KMS-11 (cell line): ENCODE results near the gene THRSP.

Experiments used
- H2AFZ ChIP-seq: fragments of 200-600 bp; sonication (generic); 2 replicates; pipeline ENCODE4 v1.6.1; 2016; ENCODE audit warnings: antibody characterized with exemption, mixed run types, low read depth
- H3K27ac ChIP-seq: fragments of 200-600 bp; sonication (generic); 2 replicates; pipeline ENCODE4 v1.6.1; 2016; ENCODE audit warnings: mild to moderate bottlenecking, mixed run types
- H3K27me3 ChIP-seq: fragments of 200-600 bp; sonication (generic); 2 replicates; pipeline ENCODE4 v1.6.1; 2017; ENCODE audit warnings: mild to moderate bottlenecking, low read depth, mixed run types, moderate library complexity; ENCODE audit not compliant: insufficient read depth
- H3K36me3 ChIP-seq: fragments of 200-600 bp; sonication (generic); 2 replicates; pipeline ENCODE4 v1.6.1; 2017; ENCODE audit warnings: mild to moderate bottlenecking, mixed run types; ENCODE audit not compliant: insufficient read depth
- H3K4me1 ChIP-seq: fragments of 200-600 bp; sonication (generic); 2 replicates; pipeline ENCODE4 v1.6.1; 2016; ENCODE audit warnings: mild to moderate bottlenecking, low read depth, mixed run types; ENCODE audit not compliant: poor library complexity, severe bottlenecking
- H3K4me2 ChIP-seq: fragments of 200-600 bp; sonication (generic); 2 replicates; pipeline ENCODE4 v1.7.0; 2016; ENCODE audit warnings: mild to moderate bottlenecking, mixed run types
- H3K4me3 ChIP-seq: fragments of 200-600 bp; sonication (generic); IDR thresholded peaks from 2 replicates; pipeline ENCODE4 v1.6.1; 2017; ENCODE audit warnings: low read depth, low read length, mixed read lengths; ENCODE audit not compliant: insufficient read depth
- H3K79me2 ChIP-seq: fragments of 200-600 bp; sonication (generic); 2 replicates; pipeline ENCODE4 v1.6.1; 2016; ENCODE audit warnings: low read depth, mixed run types; ENCODE audit not compliant: insufficient read depth
- H3K9ac ChIP-seq: fragments of 200-600 bp; sonication (generic); 2 replicates; pipeline ENCODE4 v1.6.1; 2016; ENCODE audit warnings: mild to moderate bottlenecking, mixed run types
- H4K20me1 ChIP-seq: fragments of 200-600 bp; sonication (generic); 2 replicates; pipeline ENCODE4 v1.6.1; 2016; ENCODE audit warnings: mild to moderate bottlenecking, mixed run types; ENCODE audit not compliant: insufficient read depth
- TF ChIP-seq, protein P1 (sequence below): fragments of 200-600 bp; sonication (generic); conservative IDR thresholded peaks from 2 replicates; pipeline ENCODE4 v1.6.1; 2017; ENCODE audit warnings: low read depth, mild to moderate bottlenecking, antibody characterized with exemption, low read length, moderate library complexity, mixed read lengths

Gene THRSP

DNA sequence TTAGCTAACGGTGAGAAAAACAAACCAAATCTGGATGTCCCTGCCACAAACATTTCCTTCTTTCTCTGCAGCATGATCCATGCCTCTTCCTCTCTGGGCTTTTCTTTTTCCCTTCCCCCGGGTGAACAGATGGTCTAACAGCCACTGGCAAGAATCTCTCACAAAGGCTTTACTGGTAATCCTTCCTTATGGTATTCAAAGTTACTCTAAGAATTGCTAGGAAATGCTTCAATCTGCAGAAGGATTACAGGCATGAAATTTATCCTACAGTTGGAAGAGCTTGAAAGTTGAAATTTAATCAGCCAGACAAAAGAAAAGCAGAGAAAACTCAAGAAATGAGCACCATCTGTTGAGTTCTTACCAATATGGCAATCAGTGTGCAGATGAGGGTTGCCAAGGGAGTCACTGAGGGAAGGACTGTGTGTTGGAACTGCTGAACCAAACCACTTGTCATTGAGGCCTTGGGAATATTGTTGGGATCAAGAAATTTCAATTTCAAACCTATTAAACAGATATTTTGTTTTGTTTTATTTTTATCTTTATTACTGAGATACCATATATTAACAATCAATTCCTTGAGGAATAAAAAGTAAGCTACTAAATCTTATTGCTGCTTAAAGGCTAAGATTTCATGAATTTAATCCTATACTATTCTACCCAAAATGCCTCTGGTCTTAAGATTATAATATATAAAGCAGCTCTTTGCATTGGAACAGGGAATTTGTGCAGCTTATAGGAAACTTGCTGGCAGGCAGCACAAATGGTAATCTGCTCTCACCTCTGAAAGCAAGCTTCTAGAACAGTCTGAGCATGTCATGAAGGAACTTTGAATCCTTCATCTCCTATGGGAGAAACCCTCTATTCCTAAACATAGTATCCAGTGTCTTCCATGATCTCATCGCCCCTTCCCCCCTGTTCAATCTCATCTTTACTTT is 45.7 kb downstream of the THRSP start:
- Histone ChIP-seq H3K79me2 (no peaks in the 10 kb centered on the region), H3K4me3 (no peak overlapping the region), H2AFZ (no peak overlapping the region), H3K27me3 (no peaks in the 10 kb centered on the region), H3K36me3 (no peaks in the 10 kb centered on the region), H4K20me1 (no peaks in the 10 kb centered on the region), H3K4me2 (no peak overlapping the region), H3K27ac (no peak overlapping the region), H3K9ac (no peak overlapping the region), H3K4me1 (no peaks in the 10 kb centered on the region)
- TF ChIP-seq, protein P1, sequence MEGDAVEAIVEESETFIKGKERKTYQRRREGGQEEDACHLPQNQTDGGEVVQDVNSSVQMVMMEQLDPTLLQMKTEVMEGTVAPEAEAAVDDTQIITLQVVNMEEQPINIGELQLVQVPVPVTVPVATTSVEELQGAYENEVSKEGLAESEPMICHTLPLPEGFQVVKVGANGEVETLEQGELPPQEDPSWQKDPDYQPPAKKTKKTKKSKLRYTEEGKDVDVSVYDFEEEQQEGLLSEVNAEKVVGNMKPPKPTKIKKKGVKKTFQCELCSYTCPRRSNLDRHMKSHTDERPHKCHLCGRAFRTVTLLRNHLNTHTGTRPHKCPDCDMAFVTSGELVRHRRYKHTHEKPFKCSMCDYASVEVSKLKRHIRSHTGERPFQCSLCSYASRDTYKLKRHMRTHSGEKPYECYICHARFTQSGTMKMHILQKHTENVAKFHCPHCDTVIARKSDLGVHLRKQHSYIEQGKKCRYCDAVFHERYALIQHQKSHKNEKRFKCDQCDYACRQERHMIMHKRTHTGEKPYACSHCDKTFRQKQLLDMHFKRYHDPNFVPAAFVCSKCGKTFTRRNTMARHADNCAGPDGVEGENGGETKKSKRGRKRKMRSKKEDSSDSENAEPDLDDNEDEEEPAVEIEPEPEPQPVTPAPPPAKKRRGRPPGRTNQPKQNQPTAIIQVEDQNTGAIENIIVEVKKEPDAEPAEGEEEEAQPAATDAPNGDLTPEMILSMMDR = no peak

- no peaks in the 10 kb centered on the region for H3K79me2 ChIP-seq
- H2AFZ ChIP-seq = no peak overlapping the region
- no peaks in the 10 kb centered on the region for H3K27me3 ChIP-seq
- H3K27ac ChIP-seq = no peak overlapping the region
- no peak overlapping the region for H3K9ac ChIP-seq
- H4K20me1 ChIP-seq = no peaks in the 10 kb centered on the region
- no peaks in the 10 kb centered on the region for H3K36me3 ChIP-seq
- no peak overlapping the region for H3K4me3 ChIP-seq
- no peak overlapping the region for H3K4me2 ChIP-seq
- TF ChIP-seq, protein P1 = no peak
- no peaks in the 10 kb centered on the region for H3K4me1 ChIP-seq
Observed at GRCh38 chr11:78110351-78110750, 46.7 kb downstream of the THRSP start.

DNA sequence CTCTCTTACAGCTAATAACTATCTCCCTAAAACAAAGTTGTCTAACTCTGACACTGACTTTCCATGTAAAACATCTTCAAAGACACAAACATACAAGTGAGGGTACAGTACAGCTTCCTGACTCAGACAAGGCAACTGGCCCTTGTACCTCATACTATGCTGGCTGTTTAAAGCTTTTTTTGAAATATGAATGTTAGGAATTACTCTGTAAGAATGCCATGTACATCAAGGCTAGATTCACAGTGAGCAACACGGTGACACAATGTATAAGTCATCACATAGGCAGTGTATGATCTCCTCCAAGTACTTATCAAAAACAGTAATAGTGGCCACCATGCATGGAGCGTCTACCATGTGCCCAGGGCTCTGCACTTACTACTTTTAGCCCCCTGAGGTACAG is 47.2 kb downstream of the THRSP start:
- Histone ChIP-seq H3K36me3 (no peaks in the 10 kb centered on the region), H3K79me2 (no peaks in the 10 kb centered on the region), H3K9ac (no peak overlapping the region), H3K27me3 (no peaks in the 10 kb centered on the region), H3K27ac (no peak overlapping the region), H3K4me1 (no peaks in the 10 kb centered on the region), H4K20me1 (no peaks in the 10 kb centered on the region), H2AFZ (no peak overlapping the region), H3K4me2 (no peak overlapping the region), H3K4me3 (no peak overlapping the region)
- TF ChIP-seq, protein P1 = no peak

GRCh38 chr11:78111298-78111697 is 47.6 kb downstream of the THRSP start:
- H2AFZ ChIP-seq = no peak overlapping the region
- H3K36me3 ChIP-seq = no peaks in the 10 kb centered on the region
- no peaks in the 10 kb centered on the region for H3K79me2 ChIP-seq
- H3K9ac ChIP-seq = no peak overlapping the region
- H3K27me3 ChIP-seq = no peaks in the 10 kb centered on the region
- H4K20me1 ChIP-seq = no peaks in the 10 kb centered on the region
- H3K4me1 ChIP-seq = no peaks in the 10 kb centered on the region
- H3K4me2 ChIP-seq = no peak overlapping the region
- TF ChIP-seq, protein P1 = no peak
- no peak overlapping the region for H3K27ac ChIP-seq
- H3K4me3 ChIP-seq = no peak overlapping the region
